ENCODE results near the gene NEURL1B.

The NEURL1B gene

DNA sequence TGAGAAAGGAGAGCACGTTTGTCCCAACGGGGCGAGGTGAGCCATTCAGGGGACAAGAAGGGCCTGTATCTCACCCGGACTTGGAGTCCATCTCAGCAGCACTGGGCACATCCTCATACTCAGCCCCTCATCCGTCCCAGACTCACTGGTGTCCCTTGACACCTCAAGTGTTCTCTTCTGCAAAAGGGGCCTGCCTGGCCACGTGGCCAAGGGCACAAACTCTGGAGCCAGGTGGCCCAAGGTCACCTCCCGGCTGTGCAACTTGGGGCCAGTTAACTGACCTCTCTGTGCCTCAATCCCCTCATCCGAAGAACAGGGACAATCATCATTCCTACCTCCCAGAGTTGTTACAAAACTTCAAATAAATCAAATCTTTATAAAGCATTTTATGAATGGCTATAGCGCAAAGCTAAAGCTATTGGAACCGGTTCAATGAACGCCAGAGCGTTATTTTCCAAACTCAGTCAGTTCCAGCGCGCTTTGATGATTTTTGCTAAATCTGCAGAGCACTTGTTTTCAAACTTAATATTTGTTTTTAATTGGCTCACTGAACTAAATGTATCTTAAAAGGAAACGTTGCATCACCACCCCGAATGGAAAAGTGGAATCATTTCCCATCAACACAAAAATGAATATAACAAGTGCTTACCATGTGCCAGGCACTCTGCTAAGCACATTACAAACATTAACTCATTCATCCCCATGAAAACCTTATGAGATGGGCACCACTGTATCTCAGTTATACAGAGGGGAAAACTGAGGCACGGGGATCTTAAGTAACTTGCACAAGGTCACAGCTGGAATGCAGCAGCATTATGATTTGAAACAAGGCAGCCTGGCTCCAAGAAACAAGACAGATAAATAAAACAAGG, 80.6 kb downstream of the NEURL1B start:
- TF ChIP-seq, protein P1, sequence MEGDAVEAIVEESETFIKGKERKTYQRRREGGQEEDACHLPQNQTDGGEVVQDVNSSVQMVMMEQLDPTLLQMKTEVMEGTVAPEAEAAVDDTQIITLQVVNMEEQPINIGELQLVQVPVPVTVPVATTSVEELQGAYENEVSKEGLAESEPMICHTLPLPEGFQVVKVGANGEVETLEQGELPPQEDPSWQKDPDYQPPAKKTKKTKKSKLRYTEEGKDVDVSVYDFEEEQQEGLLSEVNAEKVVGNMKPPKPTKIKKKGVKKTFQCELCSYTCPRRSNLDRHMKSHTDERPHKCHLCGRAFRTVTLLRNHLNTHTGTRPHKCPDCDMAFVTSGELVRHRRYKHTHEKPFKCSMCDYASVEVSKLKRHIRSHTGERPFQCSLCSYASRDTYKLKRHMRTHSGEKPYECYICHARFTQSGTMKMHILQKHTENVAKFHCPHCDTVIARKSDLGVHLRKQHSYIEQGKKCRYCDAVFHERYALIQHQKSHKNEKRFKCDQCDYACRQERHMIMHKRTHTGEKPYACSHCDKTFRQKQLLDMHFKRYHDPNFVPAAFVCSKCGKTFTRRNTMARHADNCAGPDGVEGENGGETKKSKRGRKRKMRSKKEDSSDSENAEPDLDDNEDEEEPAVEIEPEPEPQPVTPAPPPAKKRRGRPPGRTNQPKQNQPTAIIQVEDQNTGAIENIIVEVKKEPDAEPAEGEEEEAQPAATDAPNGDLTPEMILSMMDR (IDR thresholded peaks at IDR 0.05; ENCODE audit: extremely low read depth, missing control alignments), result no peak
- no peak for DNase-seq (ENCODE audit: low spot score)

DNA sequence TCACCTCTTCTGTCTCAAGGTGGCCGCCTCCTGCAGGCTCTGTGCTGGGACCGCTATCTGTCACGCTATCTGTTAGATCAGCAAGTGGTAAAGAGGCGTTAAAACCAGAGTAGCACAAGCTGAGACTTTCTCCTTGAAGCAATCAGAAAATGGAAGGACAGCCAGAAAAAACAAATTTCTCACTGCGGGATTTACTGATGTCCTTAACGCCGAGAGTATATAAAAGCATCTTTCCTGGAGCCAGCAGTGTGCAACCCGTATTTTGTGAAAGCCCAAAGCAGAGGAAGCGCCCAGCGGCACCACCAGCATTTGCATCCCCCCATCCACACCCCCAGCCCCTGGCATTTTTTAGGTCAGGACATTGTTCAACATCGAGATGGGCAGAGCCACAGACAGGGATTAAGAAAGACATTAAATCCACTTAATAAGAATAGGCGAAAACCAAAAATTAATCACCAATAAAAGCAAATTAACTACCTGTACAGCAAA, 81.3 kb downstream of the NEURL1B start:
- DNase-seq (ENCODE audit: low spot score), result no peak
- TF ChIP-seq, protein P1 (IDR thresholded peaks at IDR 0.05; ENCODE audit: extremely low read depth, missing control alignments), result no peak

DNA sequence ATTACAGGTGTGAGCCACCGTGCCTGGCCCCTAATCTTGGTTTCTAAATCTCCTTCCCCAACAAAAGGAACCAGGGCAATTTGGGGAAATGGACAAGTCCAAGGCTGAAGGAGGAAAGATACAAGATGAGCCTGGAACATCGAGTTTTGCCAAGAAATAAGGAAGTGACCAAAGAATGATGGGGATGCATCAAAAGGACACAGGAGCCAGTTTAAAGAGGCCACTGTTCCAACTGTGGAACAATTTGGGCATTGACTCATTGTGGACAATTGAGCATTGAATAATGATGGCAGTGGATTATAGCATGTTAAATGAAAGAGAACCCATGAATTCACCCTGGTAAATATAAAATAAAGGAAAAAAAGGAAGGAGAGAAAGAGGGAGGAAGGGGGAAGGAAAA, 82.4 kb downstream of the NEURL1B start:
- TF ChIP-seq, protein P1 (IDR thresholded peaks at IDR 0.05; ENCODE audit: extremely low read depth, missing control alignments), result no peak

DNA sequence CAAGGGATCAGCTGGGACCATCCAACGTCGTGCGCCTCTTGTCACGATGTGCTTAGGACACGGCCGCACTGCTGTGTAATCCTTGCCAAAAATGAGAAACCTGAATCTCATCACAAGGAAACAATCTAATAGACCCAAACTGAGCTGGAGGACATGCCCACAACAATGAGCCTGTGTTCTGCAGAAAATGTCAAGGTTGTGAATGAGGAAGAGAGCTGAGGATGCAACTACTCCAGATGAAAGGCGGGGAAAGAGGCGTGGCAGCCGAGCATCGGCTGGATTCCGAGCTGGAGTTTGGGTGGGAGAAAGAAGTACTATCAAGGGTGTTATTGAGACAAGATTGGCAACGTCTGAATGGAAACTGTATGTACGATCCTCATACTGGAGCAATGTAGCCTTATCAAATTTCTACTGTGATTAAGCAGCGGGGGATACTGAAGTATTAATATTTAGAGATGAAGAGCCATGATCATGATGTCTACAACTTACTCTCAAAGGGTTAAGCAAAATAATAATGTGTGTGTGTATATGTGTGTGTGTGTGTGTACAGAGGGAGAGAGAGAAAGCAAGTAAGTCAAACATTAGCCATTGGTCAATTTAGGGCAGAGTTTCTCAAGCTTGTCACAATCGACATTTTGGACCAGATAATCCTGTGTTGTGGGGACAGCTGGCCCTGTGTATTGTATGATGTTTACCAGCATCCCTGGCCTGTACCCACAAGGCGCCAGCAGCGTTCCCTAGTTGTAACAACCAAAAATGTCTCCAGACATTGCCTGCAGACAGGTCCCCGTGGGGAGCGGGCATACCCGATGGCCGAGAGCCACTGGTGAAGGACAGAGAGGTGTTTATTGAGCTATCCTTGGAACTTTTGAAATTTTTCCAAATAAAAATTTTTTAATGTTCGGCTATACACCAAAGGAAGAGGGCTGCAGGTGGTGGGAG, 83.5 kb downstream of the NEURL1B start:
- TF ChIP-seq, protein P1 (IDR thresholded peaks at IDR 0.05; ENCODE audit: extremely low read depth, missing control alignments), result no peak
- DNase-seq (ENCODE audit: low spot score), result no peak

More for the DNA sequence above, 82.4 kb downstream of the NEURL1B start:
- no peak for DNase-seq (ENCODE audit: low spot score)

DNA sequence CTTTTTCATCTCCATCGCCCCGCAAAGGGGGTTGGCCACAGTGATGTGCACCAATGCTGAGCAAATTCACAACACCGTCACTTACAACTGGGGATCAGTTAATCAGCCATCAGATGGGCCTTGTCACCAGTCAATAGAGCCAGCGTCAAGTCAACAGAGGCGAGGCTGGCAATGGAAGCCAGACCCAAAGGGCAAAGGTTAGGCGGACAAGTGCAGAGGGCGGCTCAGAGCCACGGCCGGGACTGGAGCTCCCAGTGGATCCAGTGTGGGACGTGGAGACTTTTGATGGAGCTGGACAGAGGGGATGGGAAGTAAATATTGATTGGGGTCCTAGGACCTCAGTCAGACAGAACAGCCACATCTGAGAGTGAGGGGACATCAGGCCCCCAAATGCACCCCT, 84.2 kb downstream of the NEURL1B start:
- no peak for DNase-seq (ENCODE audit: low spot score)
- TF ChIP-seq, protein P1 (IDR thresholded peaks at IDR 0.05; ENCODE audit: extremely low read depth, missing control alignments), result no peak

DNA sequence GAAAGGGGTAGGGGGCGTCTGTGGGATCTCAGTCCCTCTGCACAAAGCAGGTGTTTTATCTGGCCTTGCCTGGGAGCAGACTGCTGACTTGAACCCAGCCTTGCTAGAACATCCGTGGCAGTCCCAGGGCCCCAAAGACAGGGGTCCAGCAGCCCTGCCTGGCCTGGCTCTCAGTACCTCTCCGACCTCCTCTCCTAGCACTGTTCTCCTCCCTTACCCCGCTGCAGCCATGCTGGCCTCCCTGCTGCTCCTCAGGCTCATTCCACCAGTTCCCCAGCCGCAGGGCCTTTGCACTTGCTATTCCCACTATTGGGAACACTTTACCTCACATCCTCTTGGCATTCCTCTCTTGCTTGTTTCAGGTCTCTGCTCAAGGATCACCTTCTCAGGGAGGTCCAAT, 84.7 kb downstream of the NEURL1B start:
- TF ChIP-seq, protein P1 (IDR thresholded peaks at IDR 0.05; ENCODE audit: extremely low read depth, missing control alignments), result no peak

More for the DNA sequence above, 84.7 kb downstream of the NEURL1B start:
- no peak for DNase-seq (ENCODE audit: low spot score)
